ENCODE data around the gene POC5. TPM values are rescaled to one million over a fixed set of nuclear protein-coding genes. Genes with fewer than 3 reads are reported as not detected.

POC5 gene
- total RNA-seq, 4 donors from 2014 or later: 10.9 to 21.6 (median 11.4) TPM

- 93% methylated on average over 2 of the region's 2 CpGs for WGBS
- Histone ChIP-seq H3K9me3 (no peaks in the 10 kb centered on the region), H3K4me1 (no peaks in the 10 kb centered on the region), H3K27me3 (no peaks in the 10 kb centered on the region), H3K27ac (no peak overlapping the region), H3K36me3 (no peaks in the 10 kb centered on the region), H3K4me3 (no peak overlapping the region)
- TF ChIP-seq EP300 (IDR thresholded peaks at IDR 0.05): no peak
- no peak for TF ChIP-seq CTCF (IDR thresholded peaks at IDR 0.05)
- TF ChIP-seq POLR2A (IDR thresholded peaks at IDR 0.05): no peak
- TF ChIP-seq POLR2AphosphoS5 (IDR thresholded peaks at IDR 0.05): no peak
- no peak for DNase-seq (ENCODE audit: low spot score in 2 of 2)
These were observed 86.4 kb downstream of the POC5 start for GRCh38 chr5:75630875-75631274.

GRCh38 chr5:75627801-75628200 lies 89.4 kb downstream of the POC5 start:
- no peak for DNase-seq (ENCODE audit: low spot score in 2 of 2)

GRCh38 chr5:75626959-75627358 lies 90.3 kb downstream of the POC5 start:
- H3K4me3 ChIP-seq: no peak overlapping the region
- no peaks in the 10 kb centered on the region for H3K9me3 ChIP-seq
- H3K4me1 ChIP-seq: peaks cover 4% of the 10 kb centered on the region
- no peak overlapping the region for H3K27ac ChIP-seq
- DNase-seq (ENCODE audit: low spot score in 2 of 2): no peak
- no peaks in the 10 kb centered on the region for H3K27me3 ChIP-seq
- TF ChIP-seq EP300 (IDR thresholded peaks at IDR 0.05): no peak
- TF ChIP-seq POLR2AphosphoS5 (IDR thresholded peaks at IDR 0.05): no peak
- no peak for TF ChIP-seq CTCF (IDR thresholded peaks at IDR 0.05)
- TF ChIP-seq POLR2A (IDR thresholded peaks at IDR 0.05): no peak
- no peaks in the 10 kb centered on the region for H3K36me3 ChIP-seq

More at GRCh38 chr5:75627801-75628200, 89.4 kb downstream of the POC5 start:
- Histone ChIP-seq H3K36me3 (no peaks in the 10 kb centered on the region), H3K27me3 (no peaks in the 10 kb centered on the region), H3K27ac (no peak overlapping the region), H3K4me3 (no peak overlapping the region), H3K9me3 (no peaks in the 10 kb centered on the region), H3K4me1 (no peaks in the 10 kb centered on the region)
- TF ChIP-seq EP300 (IDR thresholded peaks at IDR 0.05): no peak
- TF ChIP-seq POLR2AphosphoS5 (IDR thresholded peaks at IDR 0.05): no peak
- TF ChIP-seq POLR2A (IDR thresholded peaks at IDR 0.05): no peak
- WGBS: 83% methylated on average over 1 of the region's 1 CpG

Other genes with a start within 250 kb of the POC5 start
- gene CERT1, start 205.8 kb downstream of the POC5 start, total RNA-seq: 10 to 100 TPM; 25.3 to 41.2 (median 32.4) TPM
- gene POLK, start 205.5 kb downstream of the POC5 start, total RNA-seq: 10 to 100 TPM; 11.8 to 43.8 (median 27.2) TPM
- gene ANKDD1B, start 106.0 kb downstream of the POC5 start, total RNA-seq: 1 to 10 TPM in 3 of 4 donors, under 1 TPM in 1; 0.45 to 2.2 (median 1.8) TPM

Measured in suprapubic skin (tissue), 4 donors.